ENCODE results near the gene NOL4L.

DNA sequence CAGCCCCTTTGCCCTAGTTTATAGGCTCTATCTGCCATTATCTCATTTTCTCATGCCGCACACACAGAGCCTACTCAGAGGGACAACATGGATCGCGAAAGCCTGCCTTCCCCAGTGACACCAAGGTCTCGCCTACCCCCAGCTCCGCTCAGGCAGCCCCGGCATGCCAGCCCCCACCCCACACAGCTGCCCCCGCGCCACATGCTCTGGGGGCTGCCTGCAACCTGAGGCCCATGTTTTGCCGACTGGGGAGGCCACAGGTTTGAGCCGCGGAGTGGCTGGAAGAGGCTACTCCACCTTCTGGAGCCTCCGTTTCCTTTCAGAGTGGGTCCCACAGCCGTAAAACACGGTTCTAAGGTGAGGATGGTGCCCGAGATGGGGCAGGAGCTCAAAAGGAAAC is 124.9 kb downstream of the NOL4L start:
- TF ChIP-seq, protein P1, sequence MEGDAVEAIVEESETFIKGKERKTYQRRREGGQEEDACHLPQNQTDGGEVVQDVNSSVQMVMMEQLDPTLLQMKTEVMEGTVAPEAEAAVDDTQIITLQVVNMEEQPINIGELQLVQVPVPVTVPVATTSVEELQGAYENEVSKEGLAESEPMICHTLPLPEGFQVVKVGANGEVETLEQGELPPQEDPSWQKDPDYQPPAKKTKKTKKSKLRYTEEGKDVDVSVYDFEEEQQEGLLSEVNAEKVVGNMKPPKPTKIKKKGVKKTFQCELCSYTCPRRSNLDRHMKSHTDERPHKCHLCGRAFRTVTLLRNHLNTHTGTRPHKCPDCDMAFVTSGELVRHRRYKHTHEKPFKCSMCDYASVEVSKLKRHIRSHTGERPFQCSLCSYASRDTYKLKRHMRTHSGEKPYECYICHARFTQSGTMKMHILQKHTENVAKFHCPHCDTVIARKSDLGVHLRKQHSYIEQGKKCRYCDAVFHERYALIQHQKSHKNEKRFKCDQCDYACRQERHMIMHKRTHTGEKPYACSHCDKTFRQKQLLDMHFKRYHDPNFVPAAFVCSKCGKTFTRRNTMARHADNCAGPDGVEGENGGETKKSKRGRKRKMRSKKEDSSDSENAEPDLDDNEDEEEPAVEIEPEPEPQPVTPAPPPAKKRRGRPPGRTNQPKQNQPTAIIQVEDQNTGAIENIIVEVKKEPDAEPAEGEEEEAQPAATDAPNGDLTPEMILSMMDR (IDR thresholded peaks at IDR 0.05), result no peak
- no peak for TF ChIP-seq EP300 (IDR thresholded peaks at IDR 0.05)
- no peak for TF ChIP-seq POLR2AphosphoS5 (IDR thresholded peaks at IDR 0.05)
- no peak for TF ChIP-seq POLR2A (IDR thresholded peaks at IDR 0.05; ENCODE audit: low read depth)
